ENCODE data around the gene FOXP1.

FOXP1 gene

GRCh38 chr3:71062037-71062932, 521.2 kb downstream of the FOXP1 start:
- no peak overlapping the region for H3K27ac ChIP-seq
- peaks cover 10% of the 10 kb centered on the region for H3K27me3 ChIP-seq (ENCODE audit: insufficient read depth, low read depth, severe bottlenecking)
- H3K9me3 ChIP-seq (ENCODE audit: severe bottlenecking) = no peaks in the 10 kb centered on the region
- DNase-seq = no peak
- no peak overlapping the region for H3K4me3 ChIP-seq (ENCODE audit: low read depth, low read length)
- no peak for TF ChIP-seq CTCF (IDR thresholded peaks at IDR 0.05; ENCODE audit: low read depth, low read length)
- H3K36me3 ChIP-seq = no peaks in the 10 kb centered on the region

- DNase-seq = no peak
- Histone ChIP-seq H3K9me3 (ENCODE audit: severe bottlenecking) (no peaks in the 10 kb centered on the region), H3K4me3 (ENCODE audit: low read depth, low read length) (no peak overlapping the region), H3K27me3 (ENCODE audit: insufficient read depth, low read depth, severe bottlenecking) (peaks cover 10% of the 10 kb centered on the region), H3K27ac (no peak overlapping the region), H3K36me3 (no peaks in the 10 kb centered on the region)
- TF ChIP-seq CTCF (IDR thresholded peaks at IDR 0.05; ENCODE audit: low read depth, low read length) = no peak
Measured at GRCh38 chr3:71061581-71061980, 521.9 kb downstream of the FOXP1 start.

- no peak for TF ChIP-seq CTCF (IDR thresholded peaks at IDR 0.05; ENCODE audit: low read depth, low read length)
- Histone ChIP-seq H3K4me3 (ENCODE audit: low read depth, low read length) (no peak overlapping the region), H3K27me3 (ENCODE audit: insufficient read depth, low read depth, severe bottlenecking) (peaks cover 10% of the 10 kb centered on the region), H3K36me3 (no peaks in the 10 kb centered on the region), H3K27ac (no peak overlapping the region), H3K9me3 (ENCODE audit: severe bottlenecking) (no peaks in the 10 kb centered on the region)
- DNase-seq = no peak
Measured at GRCh38 chr3:71061037-71061436, 522.5 kb downstream of the FOXP1 start.

- no peak overlapping the region for H3K4me3 ChIP-seq (ENCODE audit: low read depth, low read length)
- TF ChIP-seq CTCF (IDR thresholded peaks at IDR 0.05; ENCODE audit: low read depth, low read length) = no peak
- peaks cover 7% of the 10 kb centered on the region for H3K27me3 ChIP-seq (ENCODE audit: insufficient read depth, low read depth, severe bottlenecking)
- DNase-seq = no peak
- H3K27ac ChIP-seq = no peak overlapping the region
- H3K9me3 ChIP-seq (ENCODE audit: severe bottlenecking) = no peaks in the 10 kb centered on the region
- H3K36me3 ChIP-seq = no peaks in the 10 kb centered on the region
Measured at GRCh38 chr3:71060536-71060935, 523.0 kb downstream of the FOXP1 start.

- Histone ChIP-seq H3K36me3 (no peaks in the 10 kb centered on the region), H3K9me3 (ENCODE audit: severe bottlenecking) (no peaks in the 10 kb centered on the region), H3K27ac (no peak overlapping the region), H3K27me3 (ENCODE audit: insufficient read depth, low read depth, severe bottlenecking) (no peaks in the 10 kb centered on the region), H3K4me3 (ENCODE audit: low read depth, low read length) (no peak overlapping the region)
- no peak for DNase-seq
- TF ChIP-seq CTCF (IDR thresholded peaks at IDR 0.05; ENCODE audit: low read depth, low read length) = no peak
Measured at GRCh38 chr3:71057526-71057894, 526.0 kb downstream of the FOXP1 start.

- no peak for TF ChIP-seq CTCF (IDR thresholded peaks at IDR 0.05; ENCODE audit: low read depth, low read length)
- DNase-seq = no peak
- Histone ChIP-seq H3K4me3 (ENCODE audit: low read depth, low read length) (no peak overlapping the region), H3K36me3 (no peaks in the 10 kb centered on the region), H3K27ac (no peak overlapping the region), H3K27me3 (ENCODE audit: insufficient read depth, low read depth, severe bottlenecking) (no peaks in the 10 kb centered on the region), H3K9me3 (ENCODE audit: severe bottlenecking) (no peaks in the 10 kb centered on the region)
Measured at GRCh38 chr3:71056327-71056726, 527.2 kb downstream of the FOXP1 start.

Measured in WERI-Rb-1 (cell line).